Loucy (cell line): ENCODE data around the gene ZNF587.
"Not testable (repeated sequence)": the region's sequence is repeated elsewhere in the genome, so short reads cannot be mapped to it uniquely, and the experiment has no call there.

Source experiments
- CTCF ChIP-seq: fragments of 200-600 bp; sonication (generic); conservative IDR thresholded peaks from 2 replicates; pipeline ENCODE4 v1.5.1; 2014; ENCODE audit warnings: mild to moderate bottlenecking, antibody characterized with exemption, low read length
- EZH2phosphoT487 ChIP-seq: fragments of 200-600 bp; IDR thresholded peaks from 2 replicates; pipeline ENCODE4 v1.6.1; 2018; ENCODE audit warnings: antibody characterized with exemption, mild to moderate bottlenecking, moderate library complexity, borderline replicate concordance

DNA sequence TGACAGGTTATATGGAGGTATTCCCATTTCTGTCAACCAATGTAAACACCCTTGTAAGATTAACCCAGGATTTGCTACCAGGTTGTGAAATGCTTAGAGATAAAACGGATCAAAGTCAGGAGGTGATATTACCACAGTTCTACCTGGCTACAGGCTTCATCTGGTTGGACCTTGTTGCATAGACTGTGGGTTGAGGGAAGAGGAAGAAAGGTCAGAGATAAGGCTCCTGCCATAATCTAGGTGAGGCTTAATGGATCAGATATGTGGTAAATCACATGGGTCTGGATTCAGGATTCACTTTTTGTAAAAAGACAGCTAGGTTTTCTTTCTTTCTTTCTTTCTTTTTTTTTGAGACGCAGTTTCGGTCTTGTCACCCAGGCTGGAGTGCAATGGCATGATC, 28.2 kb upstream of the ZNF587 start:
- not testable (repeated sequence) for TF ChIP-seq EZH2phosphoT487, CTCF
